Body of pancreas (tissue), 4 donors: Measurements from ENCODE around the gene TSHZ2.

Source experiments
- POLR2A ChIP-seq, 3 donors: fragments of 450-650 bp; IDR thresholded peaks; one replicate each; pipeline ENCODE4 v1.6.1; 2016; ENCODE audit warnings: antibody characterized with exemption in 3 of 3, mild to moderate bottlenecking in 2 of 3
- TF ChIP-seq, protein P1 (sequence below), 7 experiments: fragments of 450-650 bp in 4 of 7; fragments of 200-600 bp in 3 of 7; sonication (generic) in 3 of 7; IDR thresholded peaks; one replicate each; pipeline ENCODE4 v1.5.1; 2016 to 2019; ENCODE audit warnings: antibody characterized with exemption in 7 of 7

- TF ChIP-seq, protein P1, sequence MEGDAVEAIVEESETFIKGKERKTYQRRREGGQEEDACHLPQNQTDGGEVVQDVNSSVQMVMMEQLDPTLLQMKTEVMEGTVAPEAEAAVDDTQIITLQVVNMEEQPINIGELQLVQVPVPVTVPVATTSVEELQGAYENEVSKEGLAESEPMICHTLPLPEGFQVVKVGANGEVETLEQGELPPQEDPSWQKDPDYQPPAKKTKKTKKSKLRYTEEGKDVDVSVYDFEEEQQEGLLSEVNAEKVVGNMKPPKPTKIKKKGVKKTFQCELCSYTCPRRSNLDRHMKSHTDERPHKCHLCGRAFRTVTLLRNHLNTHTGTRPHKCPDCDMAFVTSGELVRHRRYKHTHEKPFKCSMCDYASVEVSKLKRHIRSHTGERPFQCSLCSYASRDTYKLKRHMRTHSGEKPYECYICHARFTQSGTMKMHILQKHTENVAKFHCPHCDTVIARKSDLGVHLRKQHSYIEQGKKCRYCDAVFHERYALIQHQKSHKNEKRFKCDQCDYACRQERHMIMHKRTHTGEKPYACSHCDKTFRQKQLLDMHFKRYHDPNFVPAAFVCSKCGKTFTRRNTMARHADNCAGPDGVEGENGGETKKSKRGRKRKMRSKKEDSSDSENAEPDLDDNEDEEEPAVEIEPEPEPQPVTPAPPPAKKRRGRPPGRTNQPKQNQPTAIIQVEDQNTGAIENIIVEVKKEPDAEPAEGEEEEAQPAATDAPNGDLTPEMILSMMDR (IDR thresholded peaks at IDR 0.05) = no peak
- no peak for TF ChIP-seq POLR2A (IDR thresholded peaks at IDR 0.05)
Measured at GRCh38 chr20:53500651-53501050, 528.5 kb downstream of the TSHZ2 start.
